ENCODE data around the gene UTY. TPM values are rescaled to one million over a fixed set of nuclear protein-coding genes. Genes with fewer than 3 reads are reported as not detected.

UTY gene
- total and polyA plus RNA-seq, 12 donors, result 1.3 to 15.8 (median 14.2) TPM; not detected in 3

- peak in 5 of 8 donors; percentile 38 to 68 (median 62) for ATAC-seq
- DNase-seq, result peak in 1 of 2 donors; percentile 10
- WGBS, 2 donors, result 68 to 70% methylated on average over 8 of the region's 8 CpGs
- no peaks in the 10 kb centered on the region for H3K9me3 ChIP-seq
- peak in 6 of 9 donors; percentile 11 to 67 (median 54) for TF ChIP-seq CTCF (IDR thresholded peaks at IDR 0.05)
- no peak overlapping the region for H3K4me3 ChIP-seq
- no peaks in the 10 kb centered on the region for H3K27me3 ChIP-seq
- H3K27ac ChIP-seq, result no peak overlapping the region
- peaks cover 0 to 9% (median 0%) of the 10 kb centered on the region in 9 donors for H3K4me1 ChIP-seq
- intact Hi-C loops (cut with DNase I), result no loop called here
- H3K36me3 ChIP-seq, result peaks cover 0 to 51% (median 0%) of the 10 kb centered on the region in 9 donors
Observed at GRCh38 chrY:13343307-13343946, 136.4 kb downstream of the UTY start.

GRCh38 chrY:13339939-13340338, 139.9 kb downstream of the UTY start:
- DNase-seq (no peak), ATAC-seq (peak in 5 of 8 donors; percentile 48 to 71 (median 56))
- Histone ChIP-seq H3K4me1 (peaks cover 0 to 9% (median 0%) of the 10 kb centered on the region in 9 donors), H3K27me3 (no peaks in the 10 kb centered on the region), H3K9me3 (no peaks in the 10 kb centered on the region), H3K27ac (peak overlapping the region in 1 of 10 donors; percentile 15), H3K36me3 (peaks cover 0 to 38% (median 0%) of the 10 kb centered on the region in 9 donors), H3K4me3 (no peak overlapping the region)
- WGBS, 2 donors, result 23 to 40% methylated on average over 5 of the region's 5 CpGs
- TF ChIP-seq CTCF (IDR thresholded peaks at IDR 0.05), result no peak
- intact Hi-C loops (cut with DNase I), result no loop called here

GRCh38 chrY:13339381-13339780, 140.5 kb downstream of the UTY start:
- intact Hi-C loops (cut with DNase I), result no loop called here
- 74 to 81% methylated on average over 9 of the region's 9 CpGs for WGBS, 2 donors

GRCh38 chrY:13338711-13339110, 141.1 kb downstream of the UTY start:
- ATAC-seq (no peak), DNase-seq (no peak)
- TF ChIP-seq CTCF (IDR thresholded peaks at IDR 0.05), result no peak
- Histone ChIP-seq H3K4me3 (no peak overlapping the region), H3K27me3 (no peaks in the 10 kb centered on the region), H3K4me1 (peaks cover 0 to 9% (median 0%) of the 10 kb centered on the region in 9 donors), H3K27ac (no peak overlapping the region), H3K9me3 (no peaks in the 10 kb centered on the region), H3K36me3 (peaks cover 0 to 51% (median 0%) of the 10 kb centered on the region in 9 donors)
- intact Hi-C loops (cut with DNase I), result no loop called here
- WGBS, 2 donors, result 67 to 68% methylated on average over 4 of the region's 4 CpGs

More at GRCh38 chrY:13339381-13339780, 140.5 kb downstream of the UTY start:
- Histone ChIP-seq H3K27ac (peak overlapping the region in 1 of 10 donors; percentile 15), H3K4me3 (no peak overlapping the region), H3K36me3 (peaks cover 0 to 44% (median 0%) of the 10 kb centered on the region in 9 donors), H3K27me3 (no peaks in the 10 kb centered on the region), H3K9me3 (no peaks in the 10 kb centered on the region), H3K4me1 (peaks cover 0 to 9% (median 0%) of the 10 kb centered on the region in 9 donors)
- TF ChIP-seq CTCF (IDR thresholded peaks at IDR 0.05), result no peak
- ATAC-seq (peak in 2 of 8 donors; percentile 24), DNase-seq (no peak)

Data from heart right ventricle (tissue), 16 donors.